HCT116 (cell line): ENCODE results near the gene GSN.

Source experiments
- CBX3 ChIP-seq: IDR thresholded peaks from 2 replicates; pipeline ENCODE4 v1.6.1; 2012; ENCODE audit warnings: low read depth
- CEBPB ChIP-seq: IDR thresholded peaks from 2 replicates; pipeline ENCODE4 v1.6.1; 2012; ENCODE audit warnings: low read depth
- CTCF ChIP-seq, 3 experiments: fragments of 200-600 bp in 1 of 3; sonication (generic) in 1 of 3; IDR thresholded peaks in 2 of 3; conservative IDR thresholded peaks in 1 of 3; 2 replicates each; pipeline ENCODE4 v1.5.1; 2012 to 2017; ENCODE audit warnings: low read depth in 2 of 3, low read length in 2 of 3, antibody characterized with exemption in 1 of 3, borderline replicate concordance in 1 of 3, control low read depth in 1 of 3, mild to moderate bottlenecking in 1 of 3, mixed read lengths in 1 of 3, mixed run types in 1 of 3, moderate library complexity in 1 of 3; ENCODE audit not compliant: insufficient read depth in 1 of 3
- MAX ChIP-seq: IDR thresholded peaks from 2 replicates; pipeline ENCODE4 v1.6.1; 2012
- POLR2A ChIP-seq: IDR thresholded peaks from 2 replicates; pipeline ENCODE4 v1.7.0; 2011; ENCODE audit warnings: borderline replicate concordance; ENCODE audit not compliant: insufficient read depth, insufficient read length; ENCODE audit errors: extremely low read depth
- POLR2AphosphoS5 ChIP-seq: IDR thresholded peaks from 2 replicates; pipeline ENCODE4 v1.6.1; 2011; ENCODE audit warnings: mild to moderate bottlenecking, low read depth, low read length, moderate library complexity
- YY1 ChIP-seq: IDR thresholded peaks from 2 replicates; pipeline ENCODE4 v1.6.1; 2011; ENCODE audit warnings: low read length, low read depth, moderate library complexity, mild to moderate bottlenecking; ENCODE audit not compliant: insufficient replicate concordance; ENCODE audit errors: extremely low read depth
- ZBTB33 ChIP-seq: IDR thresholded peaks from 2 replicates; pipeline ENCODE4 v1.6.1; 2011; ENCODE audit warnings: mild to moderate bottlenecking, low read length, moderate library complexity; ENCODE audit not compliant: insufficient replicate concordance; ENCODE audit errors: extremely low read depth

GRCh38 chr9:121357011-121357410 is 89.0 kb downstream of the GSN start:
- TF ChIP-seq POLR2AphosphoS5 (no peak), POLR2A (no peak), CEBPB (no peak), CTCF (IDR thresholded peaks at IDR 0.05 in 2 of 3, conservative IDR thresholded peaks at IDR 0.05 in 1 of 3; ENCODE audit: borderline replicate concordance in 1 of 3, insufficient read depth in 1 of 3, low read depth in 2 of 3, low read length in 2 of 3) (no peak), ZBTB33 (no peak), YY1 (no peak), CBX3 (no peak), MAX (no peak)
